ENCODE measurements around the gene STK39.

STK39 gene

DNA sequence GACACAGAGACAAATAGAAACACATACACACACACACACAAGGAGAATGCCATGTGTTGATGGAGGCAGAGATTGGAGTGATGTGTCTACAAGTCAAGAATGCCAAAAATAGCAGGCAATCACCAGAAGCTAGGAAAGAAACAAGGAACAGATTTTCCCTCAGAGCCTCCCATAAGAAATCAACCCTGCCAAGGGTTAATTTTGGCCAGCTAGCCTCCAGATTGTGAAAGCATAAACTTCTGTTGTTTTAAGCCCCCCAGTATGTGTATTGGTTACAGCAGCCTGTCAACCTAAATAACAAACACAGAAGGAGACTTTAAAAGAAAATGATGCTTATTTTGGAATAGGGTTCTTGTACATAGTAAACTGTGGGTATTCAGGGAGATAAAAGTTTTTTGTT lies 5.6 kb upstream of the STK39 start:
- no peak overlapping the region for H2BK120ac ChIP-seq (ENCODE audit: insufficient read depth, low read length, poor library complexity)
- H3K4ac ChIP-seq (ENCODE audit: low read depth, low read length), result no peak overlapping the region
- no peak overlapping the region for H3K14ac ChIP-seq (ENCODE audit: low read length)
- no peak overlapping the region for H3K9ac ChIP-seq (ENCODE audit: low read length)
- H3K4me3 ChIP-seq (ENCODE audit: low read depth, low read length), result no peak overlapping the region
- H2BK12ac ChIP-seq (ENCODE audit: low read length), result no peak overlapping the region
- H4K91ac ChIP-seq (ENCODE audit: low read depth, low read length), result no peak overlapping the region
- H4K12ac ChIP-seq (ENCODE audit: low read depth, low read length), result no peak overlapping the region
- H2AFZ ChIP-seq (ENCODE audit: insufficient read depth, low read length, poor library complexity), result no peak overlapping the region
- no peak overlapping the region for H3K4me2 ChIP-seq (ENCODE audit: low read length)
- H3K27ac ChIP-seq (ENCODE audit: low read depth, low read length), result no peak overlapping the region
- H3K9me3 ChIP-seq (ENCODE audit: insufficient read depth, low read depth, low read length), result no peaks in the 10 kb centered on the region
- no peak overlapping the region for H4K8ac ChIP-seq (ENCODE audit: low read depth, low read length)
- H3K27me3 ChIP-seq (ENCODE audit: insufficient read depth, low read length), result no peaks in the 10 kb centered on the region
- H2AK5ac ChIP-seq (ENCODE audit: low read length), result no peak overlapping the region
- DNase-seq, result peak in 1 of 2 donors; percentile 38
- no peaks in the 10 kb centered on the region for H3K4me1 ChIP-seq (ENCODE audit: control insufficient read depth in 1 of 2, insufficient read depth in 2 of 2, low read length in 2 of 2)
- no peak overlapping the region for H2BK5ac ChIP-seq (ENCODE audit: low read depth, low read length, poor library complexity)
- H3K79me1 ChIP-seq (ENCODE audit: low read length), result no peaks in the 10 kb centered on the region
- H3K36me3 ChIP-seq (ENCODE audit: control insufficient read depth in 1 of 2, insufficient read depth in 2 of 2, low read length in 2 of 2), result no peaks in the 10 kb centered on the region
- H3K23ac ChIP-seq (ENCODE audit: low read length), result no peak overlapping the region
- H3K18ac ChIP-seq (ENCODE audit: low read length), result no peak overlapping the region
- no peaks in the 10 kb centered on the region for H3K79me2 ChIP-seq (ENCODE audit: control insufficient read depth, insufficient read depth, low read length, poor library complexity)

- Histone ChIP-seq H3K4ac (ENCODE audit: low read depth, low read length) (no peak overlapping the region), H3K79me1 (ENCODE audit: low read length) (peaks cover 2% of the 10 kb centered on the region), H3K14ac (ENCODE audit: low read length) (no peak overlapping the region), H3K27ac (ENCODE audit: low read depth, low read length) (no peak overlapping the region), H3K4me3 (ENCODE audit: low read depth, low read length) (peak overlapping the region; percentile 79), H2BK5ac (ENCODE audit: low read depth, low read length, poor library complexity) (no peak overlapping the region), H3K18ac (ENCODE audit: low read length) (no peak overlapping the region), H2BK12ac (ENCODE audit: low read length) (no peak overlapping the region), H2BK120ac (ENCODE audit: insufficient read depth, low read length, poor library complexity) (no peak overlapping the region), H4K8ac (ENCODE audit: low read depth, low read length) (peak overlapping the region; percentile 70), H3K23ac (ENCODE audit: low read length) (no peak overlapping the region), H3K27me3 (ENCODE audit: insufficient read depth, low read length) (no peaks in the 10 kb centered on the region), H3K36me3 (ENCODE audit: control insufficient read depth in 1 of 2, insufficient read depth in 2 of 2, low read length in 2 of 2) (no peaks in the 10 kb centered on the region), H3K4me2 (ENCODE audit: low read length) (peak overlapping the region; percentile 89), H4K91ac (ENCODE audit: low read depth, low read length) (no peak overlapping the region), H3K79me2 (ENCODE audit: control insufficient read depth, insufficient read depth, low read length, poor library complexity) (no peaks in the 10 kb centered on the region), H3K4me1 (ENCODE audit: control insufficient read depth in 1 of 2, insufficient read depth in 2 of 2, low read length in 2 of 2) (peaks cover 0 to 3% of the 10 kb centered on the region in 2 experiments), H3K9ac (ENCODE audit: low read length) (no peak overlapping the region), H4K12ac (ENCODE audit: low read depth, low read length) (peak overlapping the region; percentile 73), H2AK5ac (ENCODE audit: low read length) (no peak overlapping the region), H3K9me3 (ENCODE audit: insufficient read depth, low read depth, low read length) (no peaks in the 10 kb centered on the region), H2AFZ (ENCODE audit: insufficient read depth, low read length, poor library complexity) (peak overlapping the region; percentile 67)
- WGBS (ENCODE audit: extremely low coverage, insufficient coverage, insufficient read length), result no CpG with 5 or more reads among the region's 95 CpGs
- peak; percentile 32 to 47 for DNase-seq
These were observed 683 bp downstream of the STK39 start for GRCh38 chr2:168246483-168247340.

DNA sequence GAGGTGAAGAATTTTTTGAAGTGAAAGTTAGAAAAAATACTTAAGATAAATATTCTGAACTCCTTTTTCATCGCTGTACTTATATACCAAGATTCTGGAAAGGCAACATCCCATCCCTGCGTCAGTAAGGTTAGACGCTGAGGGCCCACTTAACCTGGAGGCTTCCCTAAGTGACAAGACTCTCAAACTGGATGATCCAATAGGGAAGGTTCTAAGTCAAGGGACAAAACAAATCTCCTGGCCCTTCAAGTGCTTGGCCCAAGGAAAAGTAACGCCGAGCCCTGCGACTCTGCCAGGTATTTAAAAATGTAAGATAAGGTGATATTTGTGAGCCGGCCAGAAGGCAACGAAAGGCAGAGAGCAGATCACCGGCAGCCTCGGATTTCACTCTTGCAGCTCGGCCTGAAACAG lies 1.3 kb downstream of the STK39 start:
- Histone ChIP-seq H3K9ac (ENCODE audit: low read length) (no peak overlapping the region), H3K9me3 (ENCODE audit: insufficient read depth, low read depth, low read length) (no peaks in the 10 kb centered on the region), H2AK5ac (ENCODE audit: low read length) (no peak overlapping the region)

DNA sequence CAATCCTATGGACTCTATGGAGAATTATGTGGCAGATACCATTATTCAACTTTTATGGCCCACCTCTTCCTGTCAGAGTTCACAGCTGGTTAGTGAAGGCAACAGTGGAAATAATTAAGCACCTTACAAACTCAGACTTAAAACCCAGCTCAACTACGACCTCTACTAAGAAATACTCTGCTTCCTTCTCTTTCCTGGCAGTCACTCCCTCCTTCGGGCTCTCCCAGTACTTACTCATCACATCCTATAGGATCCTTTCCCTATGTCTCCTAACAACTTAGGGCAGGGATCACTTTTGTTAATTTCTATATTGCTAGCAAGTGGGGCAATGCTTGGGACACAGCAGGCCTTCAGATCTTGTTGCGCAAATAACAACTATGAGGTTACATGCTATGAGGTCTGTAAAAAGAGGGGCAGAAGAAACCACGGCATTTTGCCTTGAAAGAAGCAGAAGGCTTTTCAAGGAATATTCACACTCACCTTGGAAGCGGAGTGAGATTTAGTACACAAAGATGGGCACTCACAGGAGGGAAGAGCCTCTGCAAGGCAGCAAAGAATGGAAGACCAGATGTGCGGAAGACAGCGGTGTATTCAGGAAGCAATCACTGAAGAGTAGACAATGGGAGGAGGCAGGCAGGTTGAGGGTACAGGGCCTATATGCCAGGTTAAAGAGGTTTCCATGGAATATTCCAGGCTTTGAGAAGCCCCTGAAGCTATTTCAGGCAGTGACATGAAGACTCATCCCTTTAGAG lies 2.1 kb downstream of the STK39 start:
- no peaks in the 10 kb centered on the region for H3K79me2 ChIP-seq (ENCODE audit: control insufficient read depth, insufficient read depth, low read length, poor library complexity)
- H2BK5ac ChIP-seq (ENCODE audit: low read depth, low read length, poor library complexity), result no peak overlapping the region
- H3K14ac ChIP-seq (ENCODE audit: low read length), result no peak overlapping the region
- H3K27ac ChIP-seq (ENCODE audit: low read depth, low read length), result no peak overlapping the region
- H2BK120ac ChIP-seq (ENCODE audit: insufficient read depth, low read length, poor library complexity), result no peak overlapping the region
- DNase-seq, result no peak
- no CpG with 5 or more reads among the region's 7 CpGs for WGBS (ENCODE audit: extremely low coverage, insufficient coverage, insufficient read length)
- H4K91ac ChIP-seq (ENCODE audit: low read depth, low read length), result no peak overlapping the region
- no peak overlapping the region for H3K4ac ChIP-seq (ENCODE audit: low read depth, low read length)
- no peak overlapping the region for H2AK5ac ChIP-seq (ENCODE audit: low read length)
- no peaks in the 10 kb centered on the region for H3K36me3 ChIP-seq (ENCODE audit: control insufficient read depth in 1 of 2, insufficient read depth in 2 of 2, low read length in 2 of 2)
- no peak overlapping the region for H2AFZ ChIP-seq (ENCODE audit: insufficient read depth, low read length, poor library complexity)
- no peaks in the 10 kb centered on the region for H3K27me3 ChIP-seq (ENCODE audit: insufficient read depth, low read length)
- H4K8ac ChIP-seq (ENCODE audit: low read depth, low read length), result no peak overlapping the region
- no peak overlapping the region for H3K18ac ChIP-seq (ENCODE audit: low read length)
- H3K9ac ChIP-seq (ENCODE audit: low read length), result no peak overlapping the region
- no peak overlapping the region for H4K12ac ChIP-seq (ENCODE audit: low read depth, low read length)
- H3K4me2 ChIP-seq (ENCODE audit: low read length), result no peak overlapping the region
- no peak overlapping the region for H2BK12ac ChIP-seq (ENCODE audit: low read length)
- H3K4me1 ChIP-seq (ENCODE audit: control insufficient read depth in 1 of 2, insufficient read depth in 2 of 2, low read length in 2 of 2), result peaks cover 0 to 3% of the 10 kb centered on the region in 2 experiments
- H3K9me3 ChIP-seq (ENCODE audit: insufficient read depth, low read depth, low read length), result no peaks in the 10 kb centered on the region
- no peak overlapping the region for H3K23ac ChIP-seq (ENCODE audit: low read length)
- H3K4me3 ChIP-seq (ENCODE audit: low read depth, low read length), result no peak overlapping the region
- H3K79me1 ChIP-seq (ENCODE audit: low read length), result peaks cover 2% of the 10 kb centered on the region

More for the DNA sequence above, 1.3 kb downstream of the STK39 start:
- no peak overlapping the region for H2BK12ac ChIP-seq (ENCODE audit: low read length)
- no CpG with 5 or more reads among the region's 11 CpGs for WGBS (ENCODE audit: extremely low coverage, insufficient coverage, insufficient read length)
- H3K79me2 ChIP-seq (ENCODE audit: control insufficient read depth, insufficient read depth, low read length, poor library complexity), result no peaks in the 10 kb centered on the region
- peaks cover 2% of the 10 kb centered on the region for H3K79me1 ChIP-seq (ENCODE audit: low read length)
- no peak overlapping the region for H2BK120ac ChIP-seq (ENCODE audit: insufficient read depth, low read length, poor library complexity)
- H3K4ac ChIP-seq (ENCODE audit: low read depth, low read length), result no peak overlapping the region
- H3K27ac ChIP-seq (ENCODE audit: low read depth, low read length), result no peak overlapping the region
- no peak overlapping the region for H4K91ac ChIP-seq (ENCODE audit: low read depth, low read length)
- H4K8ac ChIP-seq (ENCODE audit: low read depth, low read length), result no peak overlapping the region
- H3K27me3 ChIP-seq (ENCODE audit: insufficient read depth, low read length), result no peaks in the 10 kb centered on the region
- no peaks in the 10 kb centered on the region for H3K36me3 ChIP-seq (ENCODE audit: control insufficient read depth in 1 of 2, insufficient read depth in 2 of 2, low read length in 2 of 2)
- H2AFZ ChIP-seq (ENCODE audit: insufficient read depth, low read length, poor library complexity), result peak overlapping the region; percentile 30
- H3K14ac ChIP-seq (ENCODE audit: low read length), result no peak overlapping the region
- peak overlapping the region; percentile 79 for H3K4me3 ChIP-seq (ENCODE audit: low read depth, low read length)
- peak overlapping the region; percentile 89 for H3K4me2 ChIP-seq (ENCODE audit: low read length)
- H4K12ac ChIP-seq (ENCODE audit: low read depth, low read length), result no peak overlapping the region
- no peak overlapping the region for H3K23ac ChIP-seq (ENCODE audit: low read length)
- no peak overlapping the region for H2BK5ac ChIP-seq (ENCODE audit: low read depth, low read length, poor library complexity)
- H3K18ac ChIP-seq (ENCODE audit: low read length), result no peak overlapping the region
- no peak for DNase-seq
- peaks cover 0 to 3% of the 10 kb centered on the region in 2 experiments for H3K4me1 ChIP-seq (ENCODE audit: control insufficient read depth in 1 of 2, insufficient read depth in 2 of 2, low read length in 2 of 2)

Measured in trophoblast cell (in vitro differentiated cells and primary cell).